HCT116 (cell line): Measurements from ENCODE around the gene NEURL3. TPM values are rescaled to one million over a fixed set of nuclear protein-coding genes. Genes with fewer than 3 reads are reported as not detected.

Source experiments
- ATAC-seq: fragments of 200-7000 bp; cut with Tn5 transposase; 2 replicates; pipeline ENCODE4 v1.9.1; 2020; ENCODE audit warnings: mild to moderate bottlenecking, moderate library complexity
- BruUV-seq: library from RNA; stranded (reverse); fragments of 400-500 nt; replicated peaks from 2 replicates; lab custom pipeline; 2021; lab: Mats Ljungman, UMichigan
- CTCF ChIA-PET: fragments of 300-600 bp; sonication (Branson Sonifier 250); formaldehyde crosslinking; loops from one replicate; lab custom pipeline; 2021; ENCODE audit warnings: antibody characterized with exemption; lab: Charles Lee
- POLR2A ChIA-PET: fragments of 300-600, 350-600 bp; sonication (Branson Sonifier 250); formaldehyde crosslinking; loops from one replicate; lab custom pipeline; 2021; ENCODE audit warnings: antibody characterized with exemption; lab: Charles Lee
- RAD21 ChIA-PET, 2 experiments: fragments of 300-600 bp; sonication (Branson Sonifier 250); formaldehyde crosslinking; loops; one replicate each; lab custom pipeline; 2023; ENCODE audit warnings: low total read pairs in 2 of 2; ENCODE audit not compliant: uncharacterized antibody in 2 of 2, unreplicated experiment in 2 of 2, low non-redundant PET in 1 of 2; lab: Charles Lee
- DNase-seq: peaks from one replicate; pipeline ENCODE4 v3.0.0-alpha.2; 2010; ENCODE audit warnings: low read depth, low spot score
- H2AFZ ChIP-seq: fragments of 200-600 bp; shearing (Covaris generic), sonication (generic); 2 replicates; pipeline ENCODE4 v1.6.1; 2017; ENCODE audit warnings: low read depth, mixed run types, mixed read lengths, antibody characterized with exemption, low read length; ENCODE audit not compliant: poor library complexity, severe bottlenecking
- H3K27ac ChIP-seq: 2 replicates; pipeline ENCODE4 v1.5.1; 2012; ENCODE audit warnings: low read depth, low read length
- H3K27me3 ChIP-seq: fragments of 200-600 bp; sonication (generic); 2 replicates; pipeline ENCODE4 v1.6.1; 2016; ENCODE audit warnings: mixed run types, low read length, mixed read lengths; ENCODE audit not compliant: insufficient read depth
- H3K36me3 ChIP-seq, 2 experiments: fragments of 200-500 bp in 1 of 2; fragments of 200-600 bp in 1 of 2; sonication (Bioruptor generic) in 1 of 2; sonication (generic) in 1 of 2; 2 replicates each; pipeline versions ENCODE4 v1.5.1 to v1.6.1; 2014 to 2016; ENCODE audit warnings: low read length in 2 of 2, inconsistent platforms in 1 of 2, mixed read lengths in 1 of 2, mixed run types in 1 of 2; ENCODE audit not compliant: insufficient read depth in 2 of 2, control insufficient read depth in 1 of 2
- H3K4me1 ChIP-seq, 2 experiments: fragments of 200-600 bp in 1 of 2; sonication (generic) in 1 of 2; 2 replicates each; pipeline versions ENCODE4 v1.5.1 to v1.6.1; 2012 to 2017; ENCODE audit warnings: low read length in 2 of 2, inconsistent platforms in 1 of 2, mild to moderate bottlenecking in 1 of 2, mixed read lengths in 1 of 2, mixed run types in 1 of 2, moderate library complexity in 1 of 2; ENCODE audit not compliant: insufficient read depth in 2 of 2, control insufficient read depth in 1 of 2
- H3K4me2 ChIP-seq: fragments of 200-600 bp; sonication (generic); 2 replicates; pipeline ENCODE4 v1.6.1; 2017; ENCODE audit warnings: mixed run types, low read length, mixed read lengths
- H3K4me3 ChIP-seq, 2 experiments: fragments of 200-600 bp in 1 of 2; sonication (generic) in 1 of 2; replicated peaks in 1 of 2; 2 replicates each; pipeline ENCODE4 v1.5.1; 2011 to 2016; ENCODE audit warnings: low read length in 2 of 2, control low read depth in 1 of 2, low read depth in 1 of 2, mild to moderate bottlenecking in 1 of 2, mixed read lengths in 1 of 2, mixed run types in 1 of 2
- H3K79me2 ChIP-seq: fragments of 200-600 bp; sonication (generic); 2 replicates; pipeline ENCODE4 v1.6.1; 2017; ENCODE audit warnings: mild to moderate bottlenecking, mixed run types, low read length, moderate library complexity, mixed read lengths; ENCODE audit not compliant: insufficient read depth
- H3K9ac ChIP-seq: fragments of 200-600 bp; sonication (generic); 2 replicates; pipeline ENCODE4 v1.6.1; 2016; ENCODE audit warnings: low read length, mixed read lengths
- H3K9me2 ChIP-seq: fragments of 200-600 bp; sonication (generic), shearing (Covaris generic); 2 replicates; pipeline ENCODE4 v1.6.1; 2017; ENCODE audit warnings: mixed run types, mild to moderate bottlenecking, moderate library complexity; ENCODE audit not compliant: insufficient read depth
- H3K9me3 ChIP-seq, 2 experiments: fragments of 200-500 bp in 1 of 2; fragments of 200-600 bp in 1 of 2; sonication (Bioruptor generic) in 1 of 2; sonication (generic) in 1 of 2; 2 replicates each; pipeline ENCODE4 v1.6.1; 2014 to 2017; ENCODE audit warnings: low read length in 2 of 2, mixed read lengths in 2 of 2, inconsistent platforms in 1 of 2, low read depth in 1 of 2, mild to moderate bottlenecking in 1 of 2, mixed run types in 1 of 2, moderate library complexity in 1 of 2; ENCODE audit not compliant: control insufficient read depth in 1 of 2, insufficient read depth in 1 of 2
- H4K20me1 ChIP-seq: fragments of 200-600 bp; sonication (generic), shearing (Covaris generic); 2 replicates; pipeline ENCODE4 v1.6.1; 2017; ENCODE audit warnings: mixed run types, mild to moderate bottlenecking, moderate library complexity; ENCODE audit not compliant: insufficient read depth
- JUND ChIP-seq: IDR thresholded peaks from 2 replicates; pipeline ENCODE4 v1.6.1; 2012
- POLR2AphosphoS5 ChIP-seq: IDR thresholded peaks from 2 replicates; pipeline ENCODE4 v1.6.1; 2011; ENCODE audit warnings: mild to moderate bottlenecking, low read depth, low read length, moderate library complexity
- RAD21 ChIP-seq: IDR thresholded peaks from 2 replicates; pipeline ENCODE4 v1.6.1; 2012; ENCODE audit warnings: low read depth, mild to moderate bottlenecking
- SRF ChIP-seq: IDR thresholded peaks from 2 replicates; pipeline ENCODE4 v1.6.1; 2012; ENCODE audit warnings: low read depth
- intact Hi-C: fragments of 100-400 bp; cut with micrococcal nuclease; formaldehyde crosslinking; loops from 2 replicates; pipeline ENCODE4 v1.10.0; 2022
- total RNA-seq: library from RNA; stranded (reverse); gene quantifications from one replicate; pipeline ENCODE4 v1.2.1, GENCODE V29; 2021; ENCODE audit not compliant: unreplicated experiment

Gene NEURL3
- total RNA-seq, 1 experiment from 2014 or later, result not detected

DNA sequence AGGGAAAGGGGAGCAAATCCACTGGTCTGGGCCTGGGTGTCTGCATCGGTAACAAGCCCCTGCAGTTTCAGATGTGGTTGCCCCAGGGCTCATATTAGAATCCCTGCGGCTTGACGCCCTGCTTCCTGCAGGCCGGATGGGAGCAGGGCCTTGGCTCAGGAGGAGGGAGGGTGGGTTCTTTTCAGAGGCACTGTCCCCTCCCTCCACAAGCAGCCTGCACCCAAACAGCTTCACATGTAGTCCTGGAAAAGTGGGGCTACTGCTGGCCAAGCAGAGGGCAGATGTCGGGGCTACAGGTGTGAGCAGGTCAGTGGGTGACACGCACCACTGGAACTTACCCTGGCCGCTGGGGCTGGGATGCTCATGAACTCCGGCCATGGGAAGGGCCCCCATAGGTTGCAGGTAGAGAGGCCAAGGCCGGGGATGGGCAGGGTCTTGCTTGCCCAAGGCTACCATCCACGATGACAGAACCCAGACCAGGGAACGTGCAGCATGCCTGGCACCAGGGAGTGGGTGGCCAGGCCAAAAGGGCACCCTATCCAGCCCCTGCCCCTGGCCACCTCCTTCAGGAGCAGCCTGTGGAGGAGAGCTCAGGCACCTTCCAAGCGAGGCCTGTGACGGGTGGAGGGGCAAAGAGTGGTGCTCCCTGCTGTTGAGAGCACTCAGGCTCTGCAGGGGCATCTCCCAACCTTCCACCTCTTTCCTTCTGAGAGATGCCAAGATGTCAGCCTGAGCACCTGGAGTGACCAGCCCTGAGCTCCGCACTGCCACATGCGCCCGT is 48.2 kb upstream of the NEURL3 start:
- Histone ChIP-seq H3K9ac (no peak overlapping the region), H2AFZ (no peak overlapping the region), H3K4me3 (no peak overlapping the region), H3K4me2 (no peak overlapping the region), H3K4me1 (peaks cover 19 to 57% of the 10 kb centered on the region in 2 experiments), H3K9me2 (no peaks in the 10 kb centered on the region), H4K20me1 (no peaks in the 10 kb centered on the region), H3K79me2 (no peaks in the 10 kb centered on the region), H3K27ac (no peak overlapping the region), H3K36me3 (no peaks in the 10 kb centered on the region), H3K9me3 (no peaks in the 10 kb centered on the region), H3K27me3 (no peaks in the 10 kb centered on the region)
- no peak for TF ChIP-seq POLR2AphosphoS5
- TF ChIP-seq RAD21, result no peak
- ChIA-PET RAD21 (interaction anchor here in 1 of 2 experiments (0.9 kb wide), 1 partner anchor 44 kb away, joined by 3 read pairs; no protein-coding TSS in a partner anchor), CTCF (interaction anchor here (0.8 to 1.8 kb wide), 9 partner anchors 9 to 304 kb away, joined by 3 to 9 read pairs (median 5); partner anchors contain the start of gene ANKRD39), POLR2A (no interaction called here)
- no peak for DNase-seq
- BruUV-seq, result no TSS peak
- intact Hi-C loops, result loop anchor here (5.0 to 10.0 kb wide), 4 partner anchors 211 to 559 kb away; partner anchors contain the start of genes ANKRD36 and CNNM4
- ATAC-seq, result no peak

DNA sequence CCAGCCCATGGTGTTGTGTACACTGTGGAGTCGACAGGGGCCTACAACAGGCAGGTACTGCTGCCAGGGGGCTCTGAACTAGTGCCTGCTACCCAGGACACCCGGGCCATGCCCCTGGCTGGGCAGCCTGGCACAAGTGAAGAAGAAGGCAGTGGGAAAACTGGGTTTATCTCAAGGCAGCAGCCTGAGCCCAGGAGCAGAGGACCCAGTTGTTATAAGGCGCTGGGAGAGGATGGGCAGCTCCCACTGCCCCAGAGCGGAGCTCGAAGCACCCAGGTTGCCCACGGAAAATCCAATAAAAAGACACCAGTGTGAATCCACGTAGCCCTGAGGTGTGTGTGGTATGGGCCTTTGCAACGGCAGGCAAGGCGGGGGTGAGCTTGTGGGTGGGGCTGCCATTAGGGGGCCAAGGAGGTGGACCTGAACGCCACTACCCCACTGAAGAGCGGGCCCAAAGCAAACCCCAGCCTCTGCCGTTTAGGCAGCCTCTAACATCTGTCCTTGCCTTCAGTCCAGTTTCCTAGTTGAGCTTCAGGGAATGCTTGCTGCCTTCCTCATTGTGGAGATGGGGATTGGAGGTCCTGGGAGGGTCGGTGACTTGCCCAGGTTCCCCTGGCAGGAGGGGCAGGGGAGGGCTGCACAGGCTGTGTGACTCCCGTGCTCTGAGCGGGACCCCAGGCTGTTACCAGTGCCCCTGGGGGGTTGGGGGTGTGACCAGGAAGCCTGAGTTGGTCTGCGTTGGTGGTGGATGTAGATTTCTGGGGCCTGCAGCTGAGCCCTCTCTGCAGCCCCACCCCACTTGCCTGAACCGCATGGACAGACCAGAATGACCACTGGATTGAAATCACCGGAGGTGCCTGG is 47.4 kb upstream of the NEURL3 start:
- ChIA-PET CTCF (no interaction called here), POLR2A (no interaction called here), RAD21 (no interaction called here)
- no peak for ATAC-seq
- no peaks in the 10 kb centered on the region for H3K9me2 ChIP-seq
- H4K20me1 ChIP-seq, result no peaks in the 10 kb centered on the region
- no peak overlapping the region for H3K27ac ChIP-seq
- no peak for DNase-seq
- no peaks in the 10 kb centered on the region for H3K79me2 ChIP-seq
- intact Hi-C loops, result loop anchor here (5.0 to 10.0 kb wide), 4 partner anchors 212 to 560 kb away; partner anchors contain the start of genes ANKRD36 and CNNM4
- H3K4me2 ChIP-seq, result no peak overlapping the region
- H3K9ac ChIP-seq, result no peak overlapping the region
- no peaks in the 10 kb centered on the region for H3K36me3 ChIP-seq
- no peak for TF ChIP-seq JUND
- no peak for TF ChIP-seq SRF
- H3K4me1 ChIP-seq, result peaks cover 19 to 53% of the 10 kb centered on the region in 2 experiments
- BruUV-seq, result no TSS peak
- H3K9me3 ChIP-seq, result no peaks in the 10 kb centered on the region
- H3K27me3 ChIP-seq, result no peaks in the 10 kb centered on the region
- no peak overlapping the region for H2AFZ ChIP-seq
- H3K4me3 ChIP-seq, result no peak overlapping the region
